Cerebellar nuclear complex (tissue), 1 donor: ENCODE measurements around the gene RETREG1.
"Not testable (repeated sequence)": the region's sequence is repeated elsewhere in the genome, so short reads cannot be mapped to it uniquely, and the experiment has no call there.

Experiments used
- DNase-seq, 2 experiments: peaks; one replicate each; lab custom pipeline; 2025; lab: John Stamatoyannopoulos, UW

Gene RETREG1

GRCh38 chr5:16616536-16617273, at the start of gene RETREG1:
Gene RETREG1 (minus strand): TSS chr5:16616997. CDS start chr5:16616971, 26 bp downstream.
- DNase-seq, result no peak

- peak in 1 of 2 experiments; percentile 55 for DNase-seq
These were observed 49.5 kb upstream of the RETREG1 start for GRCh38 chr5:16666130-16666882.

- no peak for DNase-seq
These were observed 48.8 kb upstream of the RETREG1 start for GRCh38 chr5:16665601-16666000.

GRCh38 chr5:16664368-16664767, 47.6 kb upstream of the RETREG1 start:
- no peak for DNase-seq

- DNase-seq, result no peak
These were observed 47.0 kb upstream of the RETREG1 start for GRCh38 chr5:16663840-16664239.

- no peak for DNase-seq
These were observed 44.9 kb upstream of the RETREG1 start for GRCh38 chr5:16661713-16662112.

- DNase-seq, result no peak
These were observed 44.2 kb upstream of the RETREG1 start for GRCh38 chr5:16660982-16661381.

GRCh38 chr5:16659536-16659935, 42.7 kb upstream of the RETREG1 start:
- DNase-seq, result no peak

- DNase-seq, result no peak
These were observed 39.9 kb upstream of the RETREG1 start for GRCh38 chr5:16656561-16657191.

- DNase-seq, result no peak
These were observed 38.0 kb upstream of the RETREG1 start for GRCh38 chr5:16654647-16655334.

GRCh38 chr5:16648739-16649138, 31.9 kb upstream of the RETREG1 start:
- DNase-seq, result not testable (repeated sequence)

- no peak for DNase-seq
These were observed 27.6 kb upstream of the RETREG1 start for GRCh38 chr5:16644301-16644889.

- no peak for DNase-seq
These were observed 26.1 kb upstream of the RETREG1 start for GRCh38 chr5:16642867-16643266.

- DNase-seq, result no peak
These were observed 22.4 kb upstream of the RETREG1 start for GRCh38 chr5:16639206-16639605.

GRCh38 chr5:16628376-16628775, 11.6 kb upstream of the RETREG1 start:
- DNase-seq, result peak; percentile 84 to 94

- DNase-seq, result no peak
These were observed 10.0 kb upstream of the RETREG1 start for GRCh38 chr5:16626696-16627264.

GRCh38 chr5:16625096-16625495, 8.3 kb upstream of the RETREG1 start:
- no peak for DNase-seq

GRCh38 chr5:16619136-16619535, 2.3 kb upstream of the RETREG1 start:
- DNase-seq, result no peak

GRCh38 chr5:16618138-16618897, 1.5 kb upstream of the RETREG1 start:
- no peak for DNase-seq

- peak in 1 of 2 experiments; percentile 10 for DNase-seq
These were observed 624 bp upstream of the RETREG1 start for GRCh38 chr5:16617274-16617968.
